ENCODE measurements around the gene GABRD. TPM values are rescaled to one million over a fixed set of nuclear protein-coding genes. Genes with fewer than 3 reads are reported as not detected.

The GABRD gene
- total RNA-seq, 1 donor from 2014 or later = not detected

DNA sequence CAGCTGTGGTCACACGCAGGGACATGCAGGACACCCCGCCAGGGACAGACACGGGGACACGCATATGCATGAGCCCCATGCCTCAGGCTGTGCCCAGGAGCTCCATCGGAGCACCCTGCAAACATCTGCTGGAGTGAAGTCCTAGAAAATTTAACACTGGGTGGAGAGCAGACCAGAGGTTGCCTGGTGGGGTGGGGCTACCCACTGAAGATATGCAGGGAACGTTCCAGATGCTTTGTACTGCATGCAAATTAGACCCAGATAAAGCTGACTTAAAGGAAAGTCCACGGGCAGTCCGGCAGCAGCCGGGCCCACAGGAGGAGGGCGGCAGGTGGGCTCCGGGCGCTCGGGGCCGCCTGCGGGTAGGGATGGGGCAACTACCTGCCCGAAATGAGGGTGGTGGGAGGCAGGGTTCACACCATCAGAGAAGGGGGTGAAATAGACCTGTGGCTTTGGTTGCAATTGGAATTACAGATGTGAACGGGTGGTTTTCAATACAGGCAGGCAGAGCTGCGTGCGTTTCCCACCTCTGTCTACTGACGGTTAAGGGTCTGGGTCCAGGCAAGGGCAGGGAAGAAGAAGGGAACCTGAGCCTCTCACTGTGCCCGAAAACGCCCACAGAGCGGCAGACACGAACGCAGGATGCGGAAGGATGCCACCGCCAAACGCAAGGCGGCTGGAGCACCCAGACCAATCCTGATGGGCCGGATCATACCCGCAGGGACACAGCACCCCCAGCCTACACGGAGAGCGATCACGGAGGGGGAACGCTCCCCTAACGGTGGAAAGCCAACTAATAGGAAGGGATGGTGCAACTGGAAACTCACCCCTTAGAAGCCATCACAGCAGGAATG lies 36.5 kb upstream of the GABRD start:
- Histone ChIP-seq H3K4me3 (ENCODE audit: low read depth, low read length) (no peak overlapping the region), H3K36me3 (ENCODE audit: control insufficient read depth, insufficient read depth, low read length) (no peaks in the 10 kb centered on the region), H3K27me3 (ENCODE audit: control insufficient read depth, insufficient read depth, low read length) (peaks cover 10% of the 10 kb centered on the region)
- TF ChIP-seq, protein P1, sequence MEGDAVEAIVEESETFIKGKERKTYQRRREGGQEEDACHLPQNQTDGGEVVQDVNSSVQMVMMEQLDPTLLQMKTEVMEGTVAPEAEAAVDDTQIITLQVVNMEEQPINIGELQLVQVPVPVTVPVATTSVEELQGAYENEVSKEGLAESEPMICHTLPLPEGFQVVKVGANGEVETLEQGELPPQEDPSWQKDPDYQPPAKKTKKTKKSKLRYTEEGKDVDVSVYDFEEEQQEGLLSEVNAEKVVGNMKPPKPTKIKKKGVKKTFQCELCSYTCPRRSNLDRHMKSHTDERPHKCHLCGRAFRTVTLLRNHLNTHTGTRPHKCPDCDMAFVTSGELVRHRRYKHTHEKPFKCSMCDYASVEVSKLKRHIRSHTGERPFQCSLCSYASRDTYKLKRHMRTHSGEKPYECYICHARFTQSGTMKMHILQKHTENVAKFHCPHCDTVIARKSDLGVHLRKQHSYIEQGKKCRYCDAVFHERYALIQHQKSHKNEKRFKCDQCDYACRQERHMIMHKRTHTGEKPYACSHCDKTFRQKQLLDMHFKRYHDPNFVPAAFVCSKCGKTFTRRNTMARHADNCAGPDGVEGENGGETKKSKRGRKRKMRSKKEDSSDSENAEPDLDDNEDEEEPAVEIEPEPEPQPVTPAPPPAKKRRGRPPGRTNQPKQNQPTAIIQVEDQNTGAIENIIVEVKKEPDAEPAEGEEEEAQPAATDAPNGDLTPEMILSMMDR (IDR thresholded peaks at IDR 0.05; ENCODE audit: insufficient read depth, low read length, poor library complexity, severe bottlenecking) = no peak
- no peak for DNase-seq (ENCODE audit: low read depth)

DNA sequence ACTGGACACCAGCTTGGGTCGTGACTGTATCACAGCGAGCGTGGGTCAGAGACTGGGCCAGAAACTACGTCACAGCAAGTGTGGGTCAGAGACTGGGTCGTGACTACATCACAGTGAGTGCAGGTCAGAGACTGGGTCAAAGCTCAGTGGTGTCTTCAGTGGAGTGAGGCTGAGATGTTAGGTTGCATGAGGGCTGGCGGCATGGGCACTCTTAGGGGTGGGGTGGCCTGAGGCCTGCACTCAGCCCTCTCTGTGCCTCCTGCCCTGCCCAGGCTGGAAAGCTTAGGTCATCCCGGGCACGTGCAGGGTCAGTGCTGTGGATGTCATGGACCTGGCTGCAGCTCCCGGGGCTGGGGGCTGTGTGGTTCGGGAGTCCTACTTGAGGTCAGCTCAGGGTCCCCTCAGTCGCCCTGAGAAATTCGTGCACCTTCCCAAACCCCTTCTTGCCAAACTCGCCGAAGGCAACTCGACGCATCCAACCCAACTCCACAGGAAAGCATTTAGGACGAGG lies 34.5 kb upstream of the GABRD start:
- no peak for DNase-seq (ENCODE audit: low read depth)
- TF ChIP-seq, protein P1 (IDR thresholded peaks at IDR 0.05; ENCODE audit: insufficient read depth, low read length, poor library complexity, severe bottlenecking) = no peak
- H3K4me3 ChIP-seq (ENCODE audit: low read depth, low read length) = no peak overlapping the region
- peaks cover 21% of the 10 kb centered on the region for H3K27me3 ChIP-seq (ENCODE audit: control insufficient read depth, insufficient read depth, low read length)
- no peaks in the 10 kb centered on the region for H3K36me3 ChIP-seq (ENCODE audit: control insufficient read depth, insufficient read depth, low read length)

DNA sequence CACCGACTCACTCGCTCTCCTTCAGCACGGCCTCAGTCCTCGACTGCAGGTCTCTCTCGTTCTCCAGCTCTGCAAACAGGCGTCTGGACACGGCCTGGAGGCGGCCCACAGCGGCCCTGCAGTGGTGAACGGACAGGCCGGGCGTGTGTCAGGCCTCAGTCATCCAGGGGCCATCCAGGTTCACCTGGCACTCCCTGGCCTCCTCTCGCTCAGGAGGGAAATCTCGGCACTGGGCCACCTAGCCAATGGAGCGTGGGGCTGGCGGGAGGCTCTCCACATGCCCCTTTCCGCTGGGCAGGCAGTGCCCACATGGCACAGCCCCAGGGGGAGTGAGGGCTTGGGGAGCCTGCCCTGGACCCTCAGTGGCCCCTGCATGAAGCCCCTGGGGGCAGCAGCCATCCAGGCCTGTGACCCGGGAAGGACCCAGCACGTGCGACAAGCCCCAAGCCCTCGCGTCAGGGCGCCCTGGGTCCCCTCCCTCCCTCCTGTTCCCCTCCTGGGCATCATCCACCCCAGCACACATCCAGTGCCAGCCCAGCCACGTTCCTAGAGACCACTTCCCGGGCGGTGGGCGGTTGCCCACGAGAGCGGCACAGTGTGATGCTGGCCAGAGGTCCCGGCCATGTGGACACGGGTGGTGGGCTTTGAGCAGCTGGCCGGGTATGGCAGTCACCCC lies 33.6 kb upstream of the GABRD start:
- no peak overlapping the region for H3K4me3 ChIP-seq (ENCODE audit: low read depth, low read length)
- no peak for DNase-seq (ENCODE audit: low read depth)
- H3K27me3 ChIP-seq (ENCODE audit: control insufficient read depth, insufficient read depth, low read length) = peaks cover 23% of the 10 kb centered on the region
- TF ChIP-seq, protein P1 (IDR thresholded peaks at IDR 0.05; ENCODE audit: insufficient read depth, low read length, poor library complexity, severe bottlenecking) = no peak
- H3K36me3 ChIP-seq (ENCODE audit: control insufficient read depth, insufficient read depth, low read length) = no peaks in the 10 kb centered on the region

DNA sequence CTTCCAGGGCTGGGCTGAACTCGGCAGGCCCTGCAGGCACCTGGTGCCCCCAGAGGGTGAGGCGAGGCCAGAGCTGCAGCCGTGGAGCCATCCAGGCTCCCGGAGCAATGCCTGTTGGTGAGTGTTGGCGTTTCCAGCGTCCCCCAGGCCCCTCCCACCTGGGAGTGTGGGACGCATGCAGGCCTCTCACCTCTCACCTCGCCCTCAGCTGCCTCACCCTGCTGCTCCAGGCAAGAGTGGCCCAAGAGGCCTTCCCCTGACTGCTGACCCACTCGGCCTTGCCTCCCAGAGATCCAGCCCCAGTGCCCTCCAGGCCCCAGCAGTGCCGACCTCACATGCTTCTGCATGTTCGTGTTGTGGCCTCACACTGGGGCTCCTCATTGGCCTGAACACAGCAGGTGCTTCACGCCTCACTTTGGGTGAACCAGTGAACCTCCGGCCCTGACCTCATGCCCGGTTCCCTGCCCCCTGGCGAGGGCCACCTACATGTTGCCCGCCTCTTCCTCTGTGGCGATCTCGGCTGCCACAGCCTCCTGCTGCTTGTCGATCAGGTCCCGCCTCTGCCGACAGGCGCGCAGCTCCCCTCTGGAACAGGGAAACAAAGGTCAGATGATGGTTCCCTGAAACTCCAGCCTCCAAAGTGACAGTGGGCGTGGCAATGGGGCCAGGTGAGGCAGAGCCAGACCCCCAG lies 32.5 kb upstream of the GABRD start:
- Histone ChIP-seq H3K4me3 (ENCODE audit: low read depth, low read length) (no peak overlapping the region), H3K27me3 (ENCODE audit: control insufficient read depth, insufficient read depth, low read length) (peaks cover 23% of the 10 kb centered on the region), H3K36me3 (ENCODE audit: control insufficient read depth, insufficient read depth, low read length) (no peaks in the 10 kb centered on the region)
- no peak for DNase-seq (ENCODE audit: low read depth)
- TF ChIP-seq, protein P1 (IDR thresholded peaks at IDR 0.05; ENCODE audit: insufficient read depth, low read length, poor library complexity, severe bottlenecking) = no peak

DNA sequence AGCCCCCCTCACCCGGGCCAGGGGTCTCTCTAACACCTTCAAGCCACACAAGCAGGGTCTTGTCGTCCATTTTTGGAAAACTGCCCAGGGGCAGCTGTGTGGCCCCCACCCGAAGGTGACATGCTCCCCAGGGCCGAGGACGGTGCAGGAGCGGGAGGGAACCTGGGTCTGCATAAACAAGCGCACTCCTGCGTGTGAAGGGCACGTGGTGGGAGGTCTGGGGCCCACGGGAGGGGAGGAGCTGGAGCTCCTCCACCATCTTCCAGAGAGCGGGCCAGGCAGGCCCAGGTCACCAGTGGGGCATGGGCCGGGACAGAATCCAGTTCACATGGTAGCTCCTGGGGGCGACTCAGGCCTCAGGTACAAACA lies 32.0 kb upstream of the GABRD start:
- H3K36me3 ChIP-seq (ENCODE audit: control insufficient read depth, insufficient read depth, low read length) = no peaks in the 10 kb centered on the region
- TF ChIP-seq, protein P1 (IDR thresholded peaks at IDR 0.05; ENCODE audit: insufficient read depth, low read length, poor library complexity, severe bottlenecking) = no peak
- H3K4me3 ChIP-seq (ENCODE audit: low read depth, low read length) = no peak overlapping the region
- no peak for DNase-seq (ENCODE audit: low read depth)
- H3K27me3 ChIP-seq (ENCODE audit: control insufficient read depth, insufficient read depth, low read length) = peaks cover 23% of the 10 kb centered on the region

Data from kidney epithelial cell (primary cell).